Nephron progenitor cell (in vitro differentiated cells): ENCODE measurements around the gene CD33.
"Not testable (repeated sequence)": the region's sequence is repeated elsewhere in the genome, so short reads cannot be mapped to it uniquely, and the experiment has no call there.

ENCODE experiments used
- DNase-seq: peaks from one replicate; pipeline ENCODE4 v3.0.0; 2021
- H3K27ac Mint-ChIP-seq: 2 replicates; pipeline ENCODE4 v1.8.0; 2021; ENCODE audit warnings: mild to moderate bottlenecking, moderate library complexity, mixed read lengths
- H3K27me3 Mint-ChIP-seq: 2 replicates; pipeline ENCODE4 v1.8.0; 2021; ENCODE audit warnings: mild to moderate bottlenecking, low read depth, mixed read lengths; ENCODE audit not compliant: poor library complexity
- H3K36me3 Mint-ChIP-seq: 2 replicates; pipeline ENCODE4 v1.8.0; 2021; ENCODE audit warnings: low read depth, mixed read lengths
- H3K4me1 Mint-ChIP-seq: 2 replicates; pipeline ENCODE4 v1.8.0; 2021; ENCODE audit warnings: mixed read lengths
- H3K4me3 Mint-ChIP-seq: 2 replicates; pipeline ENCODE4 v1.8.0; 2021; ENCODE audit warnings: mild to moderate bottlenecking, moderate library complexity, mixed read lengths
- H3K9me3 Mint-ChIP-seq: 2 replicates; pipeline ENCODE4 v1.8.0; 2021; ENCODE audit warnings: mild to moderate bottlenecking, moderate library complexity, mixed read lengths
- TF ChIP-seq, protein P1 (sequence below): fragments of 200-600 bp; sonication (generic); IDR thresholded peaks from 2 replicates; pipeline ENCODE4 v1.5.0; 2021; ENCODE audit warnings: antibody characterized with exemption

Gene CD33

DNA sequence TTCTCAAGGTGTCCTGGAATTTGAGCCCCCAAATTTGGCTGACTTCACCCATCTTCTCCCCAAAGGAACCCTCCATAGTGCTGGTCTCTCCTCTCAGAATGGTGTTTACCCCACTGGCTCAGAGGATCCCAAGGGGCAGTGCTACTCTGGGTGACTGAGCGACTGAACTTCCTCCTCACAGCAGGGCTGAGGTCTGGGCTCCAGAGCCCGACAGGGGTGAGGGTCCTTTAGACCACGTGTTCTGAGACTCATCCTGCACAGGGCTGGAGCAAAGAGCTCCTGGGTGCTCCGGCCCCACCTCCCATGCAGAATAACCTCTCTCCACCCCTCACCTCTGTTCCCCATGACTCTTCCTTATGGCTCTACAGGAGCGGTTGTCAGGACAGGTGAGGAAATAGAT, 23.2 kb upstream of the CD33 start:
- TF ChIP-seq, protein P1, sequence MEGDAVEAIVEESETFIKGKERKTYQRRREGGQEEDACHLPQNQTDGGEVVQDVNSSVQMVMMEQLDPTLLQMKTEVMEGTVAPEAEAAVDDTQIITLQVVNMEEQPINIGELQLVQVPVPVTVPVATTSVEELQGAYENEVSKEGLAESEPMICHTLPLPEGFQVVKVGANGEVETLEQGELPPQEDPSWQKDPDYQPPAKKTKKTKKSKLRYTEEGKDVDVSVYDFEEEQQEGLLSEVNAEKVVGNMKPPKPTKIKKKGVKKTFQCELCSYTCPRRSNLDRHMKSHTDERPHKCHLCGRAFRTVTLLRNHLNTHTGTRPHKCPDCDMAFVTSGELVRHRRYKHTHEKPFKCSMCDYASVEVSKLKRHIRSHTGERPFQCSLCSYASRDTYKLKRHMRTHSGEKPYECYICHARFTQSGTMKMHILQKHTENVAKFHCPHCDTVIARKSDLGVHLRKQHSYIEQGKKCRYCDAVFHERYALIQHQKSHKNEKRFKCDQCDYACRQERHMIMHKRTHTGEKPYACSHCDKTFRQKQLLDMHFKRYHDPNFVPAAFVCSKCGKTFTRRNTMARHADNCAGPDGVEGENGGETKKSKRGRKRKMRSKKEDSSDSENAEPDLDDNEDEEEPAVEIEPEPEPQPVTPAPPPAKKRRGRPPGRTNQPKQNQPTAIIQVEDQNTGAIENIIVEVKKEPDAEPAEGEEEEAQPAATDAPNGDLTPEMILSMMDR = no peak
- Mint-ChIP-seq H3K4me3 (no peak overlapping the region), H3K27ac (no peak overlapping the region), H3K9me3 (peaks cover 25% of the 10 kb centered on the region), H3K27me3 (peaks cover 13% of the 10 kb centered on the region), H3K36me3 (no peaks in the 10 kb centered on the region), H3K4me1 (peaks cover 8% of the 10 kb centered on the region)
- DNase-seq = no peak

DNA sequence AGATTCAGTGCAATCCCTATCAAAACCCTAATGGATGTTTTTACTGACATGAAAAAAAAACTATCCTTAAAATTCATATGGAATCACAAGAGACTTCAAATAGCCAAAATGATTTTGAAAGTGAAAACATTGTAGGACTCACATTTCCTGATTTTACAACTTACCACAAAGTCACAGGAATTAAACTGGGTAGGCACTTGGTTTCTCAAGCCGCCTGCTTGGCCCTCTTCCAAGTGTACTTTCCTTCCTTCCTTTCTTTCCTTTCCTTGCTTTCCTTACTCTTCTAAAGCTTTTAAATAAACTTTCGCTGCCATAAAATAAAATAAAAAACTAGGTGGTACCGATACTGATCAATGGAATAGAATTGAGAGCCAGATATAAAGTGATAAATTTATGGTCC, 21.0 kb upstream of the CD33 start:
- no peak overlapping the region for H3K4me3 Mint-ChIP-seq
- H3K9me3 Mint-ChIP-seq = peaks cover 26% of the 10 kb centered on the region
- no peak for DNase-seq
- H3K27me3 Mint-ChIP-seq = peaks cover 16% of the 10 kb centered on the region
- H3K4me1 Mint-ChIP-seq = peaks cover 8% of the 10 kb centered on the region
- H3K27ac Mint-ChIP-seq = no peak overlapping the region
- H3K36me3 Mint-ChIP-seq = no peaks in the 10 kb centered on the region
- TF ChIP-seq, protein P1 = no peak

DNA sequence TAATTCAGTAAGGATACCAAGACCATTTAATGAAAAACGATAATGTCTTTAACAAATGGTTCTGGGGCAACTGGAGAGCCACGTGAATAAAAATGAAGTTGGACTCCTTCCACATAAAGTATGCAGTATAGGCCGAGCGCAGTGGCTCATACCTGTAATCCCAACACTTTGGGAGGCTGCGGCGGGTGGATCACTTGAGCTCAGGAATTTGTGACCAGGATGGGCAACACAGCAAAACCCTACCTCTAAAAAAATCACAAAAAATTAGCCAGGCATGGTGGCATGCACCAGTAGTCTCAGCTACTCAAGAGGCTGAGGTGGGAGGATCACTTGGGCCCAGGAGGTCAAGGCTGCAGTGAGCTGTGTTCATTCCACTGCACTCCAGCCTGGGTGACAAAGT, 20.6 kb upstream of the CD33 start:
- TF ChIP-seq, protein P1 = no peak
- Mint-ChIP-seq H3K27me3 (peaks cover 16% of the 10 kb centered on the region), H3K36me3 (no peaks in the 10 kb centered on the region), H3K27ac (no peak overlapping the region), H3K4me1 (peaks cover 8% of the 10 kb centered on the region), H3K9me3 (peaks cover 27% of the 10 kb centered on the region), H3K4me3 (no peak overlapping the region)
- no peak for DNase-seq

DNA sequence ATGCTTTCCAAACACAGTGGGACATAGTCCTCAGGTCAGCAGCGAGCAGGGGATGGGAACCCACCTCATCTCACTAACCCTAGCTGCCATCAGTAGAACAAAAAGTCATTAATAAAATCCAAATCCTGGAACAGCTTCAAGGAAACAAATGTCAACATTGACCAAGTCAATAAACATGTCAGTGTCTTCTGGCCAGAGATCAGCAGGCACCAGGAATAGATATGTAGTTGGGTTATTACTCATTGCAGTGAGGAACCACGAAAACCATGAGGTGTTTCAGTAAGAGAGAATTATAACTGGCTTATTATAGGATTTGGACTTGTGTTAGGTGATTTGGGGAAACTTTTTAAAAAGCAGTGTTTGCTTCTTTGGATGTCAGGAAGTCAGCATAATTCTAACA, 17.1 kb upstream of the CD33 start:
- H3K36me3 Mint-ChIP-seq = no peaks in the 10 kb centered on the region
- H3K27me3 Mint-ChIP-seq = peaks cover 13% of the 10 kb centered on the region
- H3K4me3 Mint-ChIP-seq = no peak overlapping the region
- H3K27ac Mint-ChIP-seq = no peak overlapping the region
- no peaks in the 10 kb centered on the region for H3K4me1 Mint-ChIP-seq
- peaks cover 24% of the 10 kb centered on the region for H3K9me3 Mint-ChIP-seq
- TF ChIP-seq, protein P1 = no peak
- no peak for DNase-seq

DNA sequence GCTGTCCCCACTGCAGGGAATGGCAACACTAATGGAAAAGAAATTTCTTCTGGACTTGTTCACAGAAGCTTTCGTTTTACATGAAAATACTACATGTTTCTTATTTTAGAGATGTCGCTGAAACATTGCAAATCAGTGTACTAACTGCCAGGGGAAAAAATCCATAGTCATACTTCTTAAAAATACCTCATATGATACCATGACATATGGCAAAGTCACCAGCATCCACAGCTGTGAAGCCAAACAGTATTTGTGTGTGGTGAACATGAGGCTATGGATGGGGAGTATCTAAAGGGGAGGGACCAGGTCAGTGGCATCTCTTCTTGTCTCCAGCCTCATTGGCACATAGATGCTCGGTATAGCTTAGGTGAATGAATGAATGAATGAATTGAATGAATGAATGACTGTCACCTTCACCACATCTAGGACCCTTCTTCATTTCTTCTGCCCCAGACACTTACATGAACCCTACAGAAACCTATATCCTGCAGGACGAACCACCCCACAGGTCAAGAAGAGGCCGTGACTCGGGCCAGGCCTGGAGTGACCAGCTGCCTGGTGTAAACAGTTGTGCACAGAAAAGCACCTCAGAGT, 14.6 kb upstream of the CD33 start:
- Mint-ChIP-seq H3K36me3 (no peaks in the 10 kb centered on the region), H3K27ac (no peak overlapping the region), H3K27me3 (peaks cover 13% of the 10 kb centered on the region), H3K9me3 (peaks cover 36% of the 10 kb centered on the region), H3K4me1 (no peaks in the 10 kb centered on the region), H3K4me3 (no peak overlapping the region)
- TF ChIP-seq, protein P1 = no peak
- DNase-seq = no peak

DNA sequence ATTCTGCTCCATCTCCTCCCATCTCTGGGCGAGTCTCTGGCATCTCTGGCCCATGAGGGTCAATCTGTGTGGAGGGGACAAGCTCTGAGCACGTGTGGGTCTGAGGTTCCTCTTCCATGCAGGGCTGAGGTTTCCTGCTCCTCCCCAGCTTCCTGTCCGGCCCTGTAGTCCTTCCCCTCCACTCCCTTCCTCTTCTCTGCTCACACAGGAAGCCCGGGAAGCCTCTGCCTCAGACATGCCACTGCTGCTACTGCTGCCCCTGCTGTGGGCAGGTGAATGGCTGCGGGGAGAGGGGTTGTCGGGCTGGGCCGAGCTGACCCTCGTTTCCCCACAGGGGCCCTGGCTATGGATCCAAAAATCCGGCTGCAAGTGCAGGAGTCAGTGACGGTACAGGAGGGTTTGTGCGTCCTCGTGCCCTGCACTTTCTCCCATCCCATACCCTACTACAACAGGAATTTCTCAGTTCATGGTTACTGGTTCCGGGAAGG, 14.0 kb upstream of the CD33 start:
- not testable (repeated sequence) for H3K36me3 Mint-ChIP-seq
- peaks cover 42% of the 10 kb centered on the region for H3K9me3 Mint-ChIP-seq

More for the DNA sequence above, 14.0 kb upstream of the CD33 start:
- H3K27me3 Mint-ChIP-seq = peaks cover 13% of the 10 kb centered on the region
- H3K4me3 Mint-ChIP-seq, H3K4me1 Mint-ChIP-seq, DNase-seq, H3K27ac Mint-ChIP-seq: not testable (repeated sequence)
